Peyer's patch (tissue), 4 donors: ENCODE data around the gene UGT1A8. TPM values are rescaled to one million over a fixed set of nuclear protein-coding genes. Genes with fewer than 3 reads are reported as not detected.

ENCODE experiments used
- DNase-seq, 3 donors: peaks; one replicate each; pipeline ENCODE4 v3.0.0-alpha.2; 2017 to 2019
- H3K27ac ChIP-seq, 4 donors: fragments of 200-600 bp; sonication (generic); one replicate each; pipeline ENCODE4 v1.5.1; 2016 to 2019
- H3K27me3 ChIP-seq, 2 donors: fragments of 200-600 bp; sonication (generic); one replicate each; pipeline ENCODE4 v1.5.1; 2019
- H3K36me3 ChIP-seq, 3 donors: fragments of 200-600 bp; sonication (generic); one replicate each; pipeline ENCODE4 v1.5.1; 2016 to 2019
- H3K4me1 ChIP-seq, 4 donors: fragments of 200-600 bp; sonication (generic); one replicate each; pipeline ENCODE4 v1.5.1; 2016 to 2019
- H3K4me3 ChIP-seq, 4 donors: fragments of 200-600 bp; sonication (generic); 1 replicate in 3 of 4; 2 replicates in 1 of 4; pipeline ENCODE4 v1.5.1; 2016 to 2019; ENCODE audit warnings: mild to moderate bottlenecking in 1 of 4
- H3K9me3 ChIP-seq, 4 donors: fragments of 200-600 bp; sonication (generic); one replicate each; pipeline ENCODE4 v1.5.1; 2016 to 2019; ENCODE audit warnings: mild to moderate bottlenecking in 1 of 4
- CTCF ChIP-seq, 6 experiments: fragments of 450-650 bp in 4 of 6; fragments of 200-600 bp in 2 of 6; sonication (generic) in 1 of 6; IDR thresholded peaks; one replicate each; pipeline ENCODE4 v1.5.1; 2017 to 2019; ENCODE audit warnings: antibody characterized with exemption in 6 of 6, mild to moderate bottlenecking in 3 of 6, moderate library complexity in 1 of 6
- POLR2A ChIP-seq, 2 donors: fragments of 450-650 bp; IDR thresholded peaks; one replicate each; pipeline ENCODE4 v1.5.1; 2017; ENCODE audit warnings: antibody characterized with exemption in 2 of 2, mild to moderate bottlenecking in 2 of 2, moderate library complexity in 2 of 2
- total RNA-seq, 4 donors: library from RNA; depleted of rRNA; stranded (reverse); fragments of >200 nt; gene quantifications; one replicate each; pipeline ENCODE4 v1.1.0, GENCODE V29; 2016

Gene UGT1A8
- total RNA-seq, 4 donors from 2014 or later = 2.5 to 19.6 (median 10.5) TPM

- no peak for TF ChIP-seq POLR2A (IDR thresholded peaks at IDR 0.05)
- no peak for TF ChIP-seq CTCF (IDR thresholded peaks at IDR 0.05)
- Histone ChIP-seq H3K27me3 (no peaks in the 10 kb centered on the region), H3K4me1 (no peaks in the 10 kb centered on the region), H3K9me3 (no peaks in the 10 kb centered on the region), H3K36me3 (no peaks in the 10 kb centered on the region), H3K27ac (peak overlapping the region in 1 of 4 donors; percentile 19), H3K4me3 (no peak overlapping the region)
- DNase-seq = peak in 2 of 3 donors; percentile 56 to 67
Observed at GRCh38 chr2:233822101-233822771, 204.8 kb downstream of the UGT1A8 start.

Other genes with a start within 250 kb of the UGT1A8 start
- gene USP40, start 50.9 kb upstream of the UGT1A8 start, total RNA-seq = 10 to 100 TPM; 34.3 to 58.7 (median 45.0) TPM
- 100 to 1,000 TPM in 1 of 4 donors, 10 to 100 TPM in 3; 19.0 to 168 (median 71.8) TPM for gene UGT1A10, start 18.8 kb downstream of the UGT1A8 start, total RNA-seq
- 10 to 100 TPM in 3 of 4 donors, 1 to 10 TPM in 1; 4.1 to 17.3 (median 14.1) TPM for gene UGT1A9, start 54.3 kb downstream of the UGT1A8 start, total RNA-seq
- 10 to 100 TPM in 3 of 4 donors, 1 to 10 TPM in 1; 8.3 to 33.9 (median 25.0) TPM for gene UGT1A7, start 64.3 kb downstream of the UGT1A8 start, total RNA-seq
- gene UGT1A6, start 75.3 kb downstream of the UGT1A8 start, total RNA-seq = 10 to 100 TPM in 3 of 4 donors, not detected in 1; 37.7 to 57.4 (median 46.0) TPM
- 10 to 100 TPM in 2 of 4 donors, 1 to 10 TPM in 1, not detected in 1; 7.2 to 24.2 (median 15.0) TPM for gene UGT1A5, start 95.3 kb downstream of the UGT1A8 start, total RNA-seq
- 10 to 100 TPM in 2 of 4 donors, 1 to 10 TPM in 1, not detected in 1; 7.5 to 12.9 (median 12.3) TPM for gene UGT1A4, start 101.1 kb downstream of the UGT1A8 start, total RNA-seq
- 10 to 100 TPM in 1 of 4 donors, 1 to 10 TPM in 2, not detected in 1; 5.8 to 21.7 (median 6.3) TPM for gene UGT1A3, start 111.4 kb downstream of the UGT1A8 start, total RNA-seq
- gene UGT1A1, start 142.6 kb downstream of the UGT1A8 start, total RNA-seq = 10 to 100 TPM in 3 of 4 donors, 1 to 10 TPM in 1; 1.7 to 72.9 (median 26.9) TPM
- gene MROH2A, start 160.7 kb downstream of the UGT1A8 start, total RNA-seq = 1 to 10 TPM in 1 of 4 donors, under 1 TPM in 2, not detected in 1; 0.27 to 1.6 (median 0.35) TPM
- 10 to 100 TPM in 1 of 4 donors, 1 to 10 TPM in 3; 2.1 to 10.7 (median 6.1) TPM for gene HJURP, start 236.9 kb downstream of the UGT1A8 start, total RNA-seq